Omental fat pad (tissue), 4 donors: Measurements from ENCODE around the gene RERE. TPM values are rescaled to one million over a fixed set of nuclear protein-coding genes. Genes with fewer than 3 reads are reported as not detected.
A peak's percentile ranks its signal among the peaks of the same experiment; 100 is the strongest.

Experiments used
- ATAC-seq: fragments of 150-250 bp; one replicate; pipeline ENCODE4 v1.9.1; 2016; ENCODE audit warnings: mild to moderate bottlenecking, moderate library complexity; ENCODE audit not compliant: low FRiP score
- DNase-seq: peaks from one replicate; pipeline ENCODE4 v3.0.0-alpha.2; 2019; ENCODE audit warnings: low spot score
- total RNA-seq, 4 donors: library from RNA; depleted of rRNA; stranded (reverse); fragments of >200 nt; gene quantifications; one replicate each; pipeline ENCODE4 v1.1.0, GENCODE V29; 2016
- TF ChIP-seq, protein P1 (sequence below), 3 donors: fragments of 450-650 bp; IDR thresholded peaks; one replicate each; pipeline ENCODE4 v1.5.1; 2016 to 2017; ENCODE audit warnings: antibody characterized with exemption in 3 of 3, mild to moderate bottlenecking in 3 of 3, moderate library complexity in 2 of 3

Gene RERE
- total RNA-seq, 4 donors from 2014 or later: 46.3 to 117 (median 55.4) TPM

DNA sequence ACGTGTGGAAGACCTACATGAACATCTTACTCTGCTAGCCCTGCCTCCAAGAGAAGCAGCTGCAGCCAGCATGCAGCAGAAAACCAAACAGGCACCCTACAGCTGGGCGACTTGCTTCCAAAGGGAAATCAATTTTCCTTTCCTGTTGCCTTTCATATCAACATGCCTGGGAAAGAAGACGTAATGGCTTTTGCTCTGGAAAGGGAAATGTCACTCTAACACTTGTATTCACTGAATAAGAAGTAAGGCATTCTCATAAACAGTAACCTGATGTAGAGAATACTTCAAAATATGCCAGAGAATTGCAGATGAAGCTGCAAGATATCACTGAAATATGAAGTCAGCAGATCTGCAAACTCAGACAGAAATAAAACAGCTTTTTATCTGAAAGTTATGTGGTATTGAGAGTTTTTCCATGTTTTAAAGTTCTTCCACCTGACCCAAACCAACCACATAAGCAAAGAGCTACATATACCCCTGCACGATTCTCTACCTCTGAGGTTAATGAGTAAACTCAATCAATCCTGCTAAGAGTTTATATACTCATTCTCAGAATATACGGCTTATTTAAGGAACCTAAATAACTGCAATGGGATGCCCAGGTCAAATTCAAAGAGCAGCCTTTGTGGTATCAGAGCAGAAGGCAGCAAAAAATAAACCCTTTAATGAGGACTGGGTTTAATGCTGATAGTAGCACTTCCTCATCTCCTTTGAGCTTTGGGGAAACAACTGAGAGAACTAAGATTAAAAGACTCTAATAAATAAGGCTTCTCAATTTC is 150.9 kb downstream of the RERE start:
- no peak for DNase-seq
- TF ChIP-seq, protein P1, sequence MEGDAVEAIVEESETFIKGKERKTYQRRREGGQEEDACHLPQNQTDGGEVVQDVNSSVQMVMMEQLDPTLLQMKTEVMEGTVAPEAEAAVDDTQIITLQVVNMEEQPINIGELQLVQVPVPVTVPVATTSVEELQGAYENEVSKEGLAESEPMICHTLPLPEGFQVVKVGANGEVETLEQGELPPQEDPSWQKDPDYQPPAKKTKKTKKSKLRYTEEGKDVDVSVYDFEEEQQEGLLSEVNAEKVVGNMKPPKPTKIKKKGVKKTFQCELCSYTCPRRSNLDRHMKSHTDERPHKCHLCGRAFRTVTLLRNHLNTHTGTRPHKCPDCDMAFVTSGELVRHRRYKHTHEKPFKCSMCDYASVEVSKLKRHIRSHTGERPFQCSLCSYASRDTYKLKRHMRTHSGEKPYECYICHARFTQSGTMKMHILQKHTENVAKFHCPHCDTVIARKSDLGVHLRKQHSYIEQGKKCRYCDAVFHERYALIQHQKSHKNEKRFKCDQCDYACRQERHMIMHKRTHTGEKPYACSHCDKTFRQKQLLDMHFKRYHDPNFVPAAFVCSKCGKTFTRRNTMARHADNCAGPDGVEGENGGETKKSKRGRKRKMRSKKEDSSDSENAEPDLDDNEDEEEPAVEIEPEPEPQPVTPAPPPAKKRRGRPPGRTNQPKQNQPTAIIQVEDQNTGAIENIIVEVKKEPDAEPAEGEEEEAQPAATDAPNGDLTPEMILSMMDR (IDR thresholded peaks at IDR 0.05): no peak
- ATAC-seq: no peak

DNA sequence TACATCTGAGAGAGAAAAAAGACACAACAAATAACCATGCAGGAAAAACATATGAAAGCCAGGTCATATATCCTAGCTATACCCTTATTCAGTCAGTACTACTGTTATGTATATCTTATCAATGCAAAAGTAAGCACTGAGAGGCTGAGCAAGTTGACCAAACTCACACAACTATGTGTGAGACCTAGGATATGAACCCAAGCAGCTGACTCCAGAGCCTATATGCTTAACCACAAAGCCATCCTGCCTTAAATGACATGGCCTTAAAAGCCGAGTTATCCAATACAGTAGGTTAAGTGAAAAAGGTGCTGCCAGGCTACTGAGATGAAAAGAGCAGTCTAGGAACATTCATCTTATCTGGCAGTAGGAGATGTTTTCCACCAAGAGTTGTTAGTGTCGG is 151.6 kb downstream of the RERE start:
- ATAC-seq (no peak), DNase-seq (no peak)
- TF ChIP-seq, protein P1 (IDR thresholded peaks at IDR 0.05): no peak

DNA sequence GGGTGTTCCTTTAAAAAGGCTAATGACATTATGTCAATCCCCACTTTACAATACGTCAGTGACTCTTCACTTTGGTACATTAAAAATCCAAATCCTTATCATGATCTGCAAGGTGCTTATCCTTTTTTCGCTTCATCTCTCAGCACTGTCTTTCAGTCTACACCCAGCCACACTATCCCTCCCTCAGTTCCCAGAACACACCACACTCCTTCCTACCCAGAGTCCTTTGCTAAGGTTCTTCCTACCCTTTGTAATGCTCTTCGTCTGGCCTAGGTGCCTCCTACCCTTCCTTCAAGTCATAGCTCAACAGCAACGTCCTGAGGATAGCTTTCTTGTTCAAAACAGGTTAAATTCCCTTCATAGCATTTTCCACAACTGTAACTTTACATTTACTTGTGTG is 152.6 kb downstream of the RERE start:
- ATAC-seq: no peak

GRCh38 chr1:8663915-8664329 is 153.5 kb downstream of the RERE start:
- TF ChIP-seq, protein P1 (IDR thresholded peaks at IDR 0.05): no peak
- ATAC-seq (peak; percentile 11), DNase-seq (no peak)

More for the DNA sequence above, 152.6 kb downstream of the RERE start:
- TF ChIP-seq, protein P1 (IDR thresholded peaks at IDR 0.05): no peak
- DNase-seq: no peak

DNA sequence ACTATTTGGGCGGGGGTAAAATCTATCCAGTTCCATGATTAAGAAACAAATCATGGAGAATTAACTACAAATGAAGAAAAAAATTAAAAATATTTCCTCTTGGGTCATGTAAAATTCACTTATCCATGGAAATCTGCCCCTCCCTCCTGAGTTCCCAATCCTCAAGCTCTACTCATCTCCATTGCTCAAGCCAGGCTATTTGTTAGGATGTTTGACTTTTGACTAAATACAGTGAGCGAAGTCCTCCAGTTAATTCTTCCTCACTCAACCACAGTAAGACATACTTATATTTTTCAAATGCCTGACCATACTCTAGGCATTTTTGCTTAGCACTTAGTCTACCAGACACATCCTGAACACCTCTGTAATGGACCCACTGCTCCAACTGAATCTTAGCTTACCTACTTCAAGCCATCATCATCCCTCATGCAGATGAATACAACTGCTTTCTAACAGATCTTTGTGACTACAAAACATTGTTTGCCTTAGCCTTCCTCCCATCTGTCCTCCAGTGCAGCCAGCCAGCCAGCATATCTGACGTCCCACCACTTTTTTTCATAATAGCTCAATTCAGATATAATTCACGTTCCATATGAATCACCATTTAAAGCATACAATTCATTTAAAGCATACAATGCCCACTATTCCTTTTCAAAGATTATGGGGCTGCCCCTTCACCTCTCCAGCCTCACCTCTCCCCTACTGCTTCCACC is 154.2 kb downstream of the RERE start:
- ATAC-seq (no peak), DNase-seq (no peak)
- TF ChIP-seq, protein P1 (IDR thresholded peaks at IDR 0.05): no peak

GRCh38 chr1:8662380-8663072 is 154.9 kb downstream of the RERE start:
- TF ChIP-seq, protein P1 (IDR thresholded peaks at IDR 0.05): no peak
- no peak for ATAC-seq
- no peak for DNase-seq
